ENCODE data around the gene PPM1F.

- TF ChIP-seq, protein P1, sequence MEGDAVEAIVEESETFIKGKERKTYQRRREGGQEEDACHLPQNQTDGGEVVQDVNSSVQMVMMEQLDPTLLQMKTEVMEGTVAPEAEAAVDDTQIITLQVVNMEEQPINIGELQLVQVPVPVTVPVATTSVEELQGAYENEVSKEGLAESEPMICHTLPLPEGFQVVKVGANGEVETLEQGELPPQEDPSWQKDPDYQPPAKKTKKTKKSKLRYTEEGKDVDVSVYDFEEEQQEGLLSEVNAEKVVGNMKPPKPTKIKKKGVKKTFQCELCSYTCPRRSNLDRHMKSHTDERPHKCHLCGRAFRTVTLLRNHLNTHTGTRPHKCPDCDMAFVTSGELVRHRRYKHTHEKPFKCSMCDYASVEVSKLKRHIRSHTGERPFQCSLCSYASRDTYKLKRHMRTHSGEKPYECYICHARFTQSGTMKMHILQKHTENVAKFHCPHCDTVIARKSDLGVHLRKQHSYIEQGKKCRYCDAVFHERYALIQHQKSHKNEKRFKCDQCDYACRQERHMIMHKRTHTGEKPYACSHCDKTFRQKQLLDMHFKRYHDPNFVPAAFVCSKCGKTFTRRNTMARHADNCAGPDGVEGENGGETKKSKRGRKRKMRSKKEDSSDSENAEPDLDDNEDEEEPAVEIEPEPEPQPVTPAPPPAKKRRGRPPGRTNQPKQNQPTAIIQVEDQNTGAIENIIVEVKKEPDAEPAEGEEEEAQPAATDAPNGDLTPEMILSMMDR (IDR thresholded peaks at IDR 0.05; ENCODE audit: insufficient read depth, low read length, poor library complexity, severe bottlenecking): no peak
- TF ChIP-seq EZH2phosphoT487 (conservative IDR thresholded peaks at IDR 0.05; ENCODE audit: low read length): no peak
Observed at GRCh38 chr22:21945453-21946261, 7.0 kb downstream of the PPM1F start.

Measured in SU-DHL-6 (cell line).